Neural progenitor cell (in vitro differentiated cells): ENCODE data around the gene VEZF1. TPM values are rescaled to one million over a fixed set of nuclear protein-coding genes. Genes with fewer than 3 reads are reported as not detected.
A peak's percentile ranks its signal among the peaks of the same experiment; 100 is the strongest.

ENCODE experiments used
- DNase-seq: peaks from one replicate; pipeline ENCODE4 v3.0.0-alpha.2; 2016; ENCODE audit warnings: low spot score
- H2AFZ ChIP-seq: fragments of 200-600 bp; sonication (generic); replicated peaks from 2 replicates; pipeline ENCODE4 v1.6.1; 2016; ENCODE audit warnings: antibody characterized with exemption
- H3F3A ChIP-seq: fragments of 200-600 bp; sonication (generic); 2 replicates; pipeline ENCODE4 v1.6.1; 2016; ENCODE audit warnings: antibody characterized with exemption, low read depth
- H3K27ac ChIP-seq: fragments of 200-600 bp; sonication (generic); 2 replicates; pipeline ENCODE4 v1.5.1; 2016; ENCODE audit warnings: mild to moderate bottlenecking
- H3K27me3 ChIP-seq: fragments of 200-600 bp; sonication (generic); 2 replicates; pipeline ENCODE4 v1.6.1; 2016; ENCODE audit warnings: mild to moderate bottlenecking, moderate library complexity
- H3K36me3 ChIP-seq: fragments of 200-600 bp; sonication (generic); 2 replicates; pipeline ENCODE4 v1.5.1; 2016
- H3K4me1 ChIP-seq: fragments of 200-600 bp; sonication (generic); 2 replicates; pipeline ENCODE4 v1.6.1; 2016; ENCODE audit warnings: mixed run types
- H3K4me2 ChIP-seq: fragments of 200-600 bp; sonication (generic); 2 replicates; pipeline ENCODE4 v1.6.1; 2016
- H3K4me3 ChIP-seq: fragments of 200-600 bp; sonication (generic); 2 replicates; pipeline ENCODE4 v1.5.1; 2016
- H3K79me2 ChIP-seq: fragments of 200-600 bp; sonication (generic); 2 replicates; pipeline ENCODE4 v1.6.1; 2016; ENCODE audit warnings: low read depth
- H3K9ac ChIP-seq: fragments of 200-600 bp; sonication (generic); 2 replicates; pipeline ENCODE4 v1.6.1; 2016
- H3K9me3 ChIP-seq: fragments of 200-600 bp; sonication (generic); 2 replicates; pipeline ENCODE4 v1.5.1; 2016; ENCODE audit warnings: low read depth
- H4K20me1 ChIP-seq: fragments of 200-600 bp; sonication (generic); 2 replicates; pipeline ENCODE4 v1.6.1; 2016; ENCODE audit warnings: low read depth
- H3K27ac Mint-ChIP-seq: 3 replicates; pipeline ENCODE4 v1.8.0; 2021; ENCODE audit warnings: mixed read lengths
- H3K27me3 Mint-ChIP-seq: 2 replicates; pipeline ENCODE4 v1.8.0; 2022; ENCODE audit warnings: low read depth, mild to moderate bottlenecking, inconsistent platforms, moderate library complexity, mixed read lengths; ENCODE audit not compliant: insufficient read depth
- H3K36me3 Mint-ChIP-seq: 3 replicates; pipeline ENCODE4 v1.8.0; 2021; ENCODE audit warnings: mixed read lengths
- H3K4me1 Mint-ChIP-seq: 3 replicates; pipeline ENCODE4 v1.8.0; 2021; ENCODE audit warnings: mixed read lengths
- H3K4me3 Mint-ChIP-seq: 3 replicates; pipeline ENCODE4 v1.8.0; 2021; ENCODE audit warnings: mild to moderate bottlenecking, moderate library complexity, mixed read lengths
- H3K9me3 Mint-ChIP-seq: 3 replicates; pipeline ENCODE4 v1.8.0; 2020; ENCODE audit warnings: mixed read lengths
- CTCF ChIP-seq: fragments of 200-600 bp; sonication (generic); IDR thresholded peaks from 2 replicates; pipeline ENCODE4 v1.5.1; 2017; ENCODE audit warnings: antibody characterized with exemption, mild to moderate bottlenecking
- EZH2 ChIP-seq: fragments of 200-600 bp; sonication (generic); IDR thresholded peaks from 2 replicates; pipeline ENCODE4 v1.6.1; 2017; ENCODE audit warnings: antibody characterized with exemption, mild to moderate bottlenecking, moderate library complexity
- EZH2phosphoT487 ChIP-seq: fragments of 200-600 bp; sonication (generic); IDR thresholded peaks from 2 replicates; pipeline ENCODE4 v1.6.1; 2017; ENCODE audit warnings: antibody characterized with exemption
- total RNA-seq: library from RNA; depleted of rRNA; stranded (reverse); fragments of >200 nt; gene quantifications from 2 replicates; pipeline ENCODE4 v1.2.3, GENCODE V29; 2015; ENCODE audit warnings: low replicate concordance

VEZF1 gene
- total RNA-seq, 1 donor from 2014 or later: 90.4 TPM

GRCh38 chr17:58010067-58010799 is 22.2 kb upstream of the VEZF1 start:
- H2AFZ ChIP-seq: no peak overlapping the region
- H3K79me2 ChIP-seq: peaks cover 34% of the 10 kb centered on the region
- Mint-ChIP-seq H3K36me3 (peaks cover 23% of the 10 kb centered on the region), H3K9me3 (peaks cover 9% of the 10 kb centered on the region), H3K4me3 (no peak overlapping the region), H3K27ac (no peak overlapping the region), H3K27me3 (peaks cover 3% of the 10 kb centered on the region), H3K4me1 (peaks cover 24% of the 10 kb centered on the region)
- peaks cover 11% of the 10 kb centered on the region for H4K20me1 ChIP-seq
- H3K4me2 ChIP-seq: no peak overlapping the region
- no peak overlapping the region for H3K27ac ChIP-seq
- TF ChIP-seq EZH2: no peak
- no peak for TF ChIP-seq EZH2phosphoT487
- TF ChIP-seq CTCF: no peak
- peaks cover 5% of the 10 kb centered on the region for H3K36me3 ChIP-seq
- no peak overlapping the region for H3K4me3 ChIP-seq
- DNase-seq: no peak
- H3K9me3 ChIP-seq: no peaks in the 10 kb centered on the region
- no peaks in the 10 kb centered on the region for H3K27me3 ChIP-seq
- H3F3A ChIP-seq: peaks cover 46% of the 10 kb centered on the region
- no peak overlapping the region for H3K9ac ChIP-seq
- peaks cover 7% of the 10 kb centered on the region for H3K4me1 ChIP-seq

- TF ChIP-seq EZH2phosphoT487 (no peak), CTCF (no peak), EZH2 (no peak)
- Mint-ChIP-seq H3K27ac (peak overlapping the region; percentile 100), H3K36me3 (peaks cover 36% of the 10 kb centered on the region), H3K4me3 (peak overlapping the region; percentile 100), H3K4me1 (peaks cover 40% of the 10 kb centered on the region), H3K9me3 (peaks cover 9% of the 10 kb centered on the region), H3K27me3 (peaks cover 3% of the 10 kb centered on the region)
- peak overlapping the region; percentile 17 for H2AFZ ChIP-seq
- peaks cover 33% of the 10 kb centered on the region for H4K20me1 ChIP-seq
- H3K4me3 ChIP-seq: peak overlapping the region; percentile 86
- H3K27ac ChIP-seq: peak overlapping the region; percentile 97
- no peaks in the 10 kb centered on the region for H3K27me3 ChIP-seq
- H3K4me2 ChIP-seq: peak overlapping the region; percentile 89
- DNase-seq: no peak
- no peak overlapping the region for H3K9ac ChIP-seq
- H3K9me3 ChIP-seq: no peaks in the 10 kb centered on the region
- H3K36me3 ChIP-seq: peaks cover 26% of the 10 kb centered on the region
- H3F3A ChIP-seq: peaks cover 68% of the 10 kb centered on the region
- H3K79me2 ChIP-seq: peaks cover 56% of the 10 kb centered on the region
- H3K4me1 ChIP-seq: peaks cover 27% of the 10 kb centered on the region
Measured at GRCh38 chr17:58007781-58008706, 20.0 kb upstream of the VEZF1 start.

- peaks cover 49% of the 10 kb centered on the region for H3K4me1 Mint-ChIP-seq
- Histone ChIP-seq H3K27me3 (no peaks in the 10 kb centered on the region), H2AFZ (peak within 1 kb of the TSS; percentile 83), H3K27ac (peak within 1 kb of the TSS; percentile 97), H3K9ac (peak within 1 kb of the TSS; percentile 97), H3K36me3 (peaks cover 28% of the 10 kb centered on the region), H3K4me3 (peak within 1 kb of the TSS; percentile 86), H3K4me1 (peaks cover 33% of the 10 kb centered on the region), H3F3A (peaks cover 77% of the 10 kb centered on the region), H3K4me2 (peak within 1 kb of the TSS; percentile 89), H4K20me1 (peaks cover 42% of the 10 kb centered on the region), H3K9me3 (no peaks in the 10 kb centered on the region), H3K79me2 (peaks cover 65% of the 10 kb centered on the region)
- DNase-seq: peak; percentile 99
- peaks cover 38% of the 10 kb centered on the region for H3K36me3 Mint-ChIP-seq
- peaks cover 9% of the 10 kb centered on the region for H3K9me3 Mint-ChIP-seq
- peak within 1 kb of the TSS; percentile 100 for H3K27ac Mint-ChIP-seq
- no peak for TF ChIP-seq CTCF
- no peak for TF ChIP-seq EZH2phosphoT487
- no peak for TF ChIP-seq EZH2
- H3K4me3 Mint-ChIP-seq: peak within 1 kb of the TSS; percentile 100
- peaks cover 3% of the 10 kb centered on the region for H3K27me3 Mint-ChIP-seq
Measured at GRCh38 chr17:58006924-58007780, 19.1 kb upstream of the VEZF1 start, which contains the start of gene SRSF1. Gene SRSF1 (minus strand): TSS chr17:58007246. CDS start chr17:58007137, 109 bp downstream.
